SK-N-SH treated with all-trans-retinoic acid at 6 μM for 48 hours (cell line): ENCODE data around the gene KCTD5.
"Not testable (repeated sequence)": the region's sequence is repeated elsewhere in the genome, so short reads cannot be mapped to it uniquely, and the experiment has no call there.

Experiments used
- ATAC-seq: fragments of 200-7000 bp; cut with Tn5 transposase; 3 replicates; pipeline ENCODE4 v1.9.1; 2020; ENCODE audit warnings: mild to moderate bottlenecking, moderate library complexity
- ARNTL ChIP-seq: fragments of 450-650 bp; formaldehyde crosslinking; IDR thresholded peaks from 2 replicates; pipeline ENCODE4 v1.5.0; 2020; ENCODE audit warnings: low read depth, mild to moderate bottlenecking, moderate library complexity, borderline replicate concordance
- BACH2 ChIP-seq: fragments of 250-450 bp; sonication (Bioruptor Pico); IDR thresholded peaks from 2 replicates; pipeline ENCODE4 v1.9.0; 2021; ENCODE audit warnings: mild to moderate bottlenecking, borderline replicate concordance
- CREB5 ChIP-seq: fragments of 250-450 bp; sonication (Bioruptor Pico); IDR thresholded peaks from 2 replicates; pipeline ENCODE4 v1.5.1; 2020; ENCODE audit warnings: low read depth, mild to moderate bottlenecking, moderate library complexity
- CSDC2 ChIP-seq: fragments of 250-450 bp; sonication (Bioruptor Pico); IDR thresholded peaks from 2 replicates; pipeline ENCODE4 v1.5.0; 2020; ENCODE audit warnings: mild to moderate bottlenecking, moderate library complexity
- ESRRG ChIP-seq: fragments of 250-450 bp; sonication (Bioruptor Pico); IDR thresholded peaks from 2 replicates; pipeline ENCODE4 v1.6.1; 2021; ENCODE audit warnings: mild to moderate bottlenecking
- ISL1 ChIP-seq: fragments of 250-450 bp; sonication (Bioruptor Pico); IDR thresholded peaks from 2 replicates; pipeline ENCODE4 v2.1.2; 2022; ENCODE audit warnings: mild to moderate bottlenecking, moderate library complexity
- OSR1 ChIP-seq: fragments of 250-450 bp; sonication (Bioruptor Pico); IDR thresholded peaks from 2 replicates; pipeline ENCODE4 v1.8.0; 2022; ENCODE audit warnings: moderate library complexity, mild to moderate bottlenecking, inconsistent platforms
- PPARA ChIP-seq: fragments of 250-450 bp; sonication (Bioruptor Pico); IDR thresholded peaks from 2 replicates; pipeline ENCODE4 v1.5.0; 2020; ENCODE audit warnings: mild to moderate bottlenecking, borderline replicate concordance
- RARB ChIP-seq: fragments of 250-450 bp; sonication (Bioruptor Pico); IDR thresholded peaks from 2 replicates; pipeline ENCODE4 v1.8.0; 2021; ENCODE audit warnings: mild to moderate bottlenecking, moderate library complexity
- TOX ChIP-seq: fragments of 250-450 bp; sonication (Bioruptor Pico); IDR thresholded peaks from 2 replicates; pipeline ENCODE4 v1.8.0; 2021; ENCODE audit warnings: mild to moderate bottlenecking, moderate library complexity, borderline replicate concordance
- TSHZ2 ChIP-seq: fragments of 250-450 bp; sonication (Bioruptor Pico); IDR thresholded peaks from 2 replicates; pipeline ENCODE4 v1.5.0; 2020; ENCODE audit warnings: mild to moderate bottlenecking, moderate library complexity
- ZC3H10 ChIP-seq: fragments of 250-450 bp; sonication (Bioruptor Pico); IDR thresholded peaks from 2 replicates; pipeline ENCODE4 v1.5.1; 2021; ENCODE audit warnings: mild to moderate bottlenecking, moderate library complexity
- ZFP3 ChIP-seq: fragments of 250-450 bp; sonication (Bioruptor Pico); IDR thresholded peaks from 2 replicates; pipeline ENCODE4 v1.5.0; 2020; ENCODE audit warnings: mild to moderate bottlenecking, moderate library complexity
- ZFP30 ChIP-seq: fragments of 450-650 bp; formaldehyde crosslinking; IDR thresholded peaks from 2 replicates; pipeline ENCODE4 v1.5.0; 2022; ENCODE audit warnings: mild to moderate bottlenecking, moderate library complexity
- ZNF565 ChIP-seq: fragments of 450-650 bp; formaldehyde crosslinking; conservative IDR thresholded peaks from 2 replicates; pipeline ENCODE4 v1.5.0; 2020; ENCODE audit warnings: low read depth, mild to moderate bottlenecking, moderate library complexity
- ZNF70 ChIP-seq: fragments of 450-650 bp; formaldehyde crosslinking; IDR thresholded peaks from 2 replicates; pipeline ENCODE4 v1.5.0; 2020; ENCODE audit warnings: mild to moderate bottlenecking, moderate library complexity
- TF ChIP-seq, protein P1 (sequence below): fragments of 250-450 bp; sonication (Bioruptor Pico); IDR thresholded peaks from 2 replicates; pipeline ENCODE4 v1.5.1; 2021; ENCODE audit warnings: mild to moderate bottlenecking, moderate library complexity
- TF ChIP-seq, protein P2 (sequence below): fragments of 250-450 bp; sonication (Bioruptor Pico); IDR thresholded peaks from 2 replicates; pipeline ENCODE4 v1.8.0; 2021; ENCODE audit warnings: low read depth, mild to moderate bottlenecking, moderate library complexity, borderline replicate concordance

Gene KCTD5

DNA sequence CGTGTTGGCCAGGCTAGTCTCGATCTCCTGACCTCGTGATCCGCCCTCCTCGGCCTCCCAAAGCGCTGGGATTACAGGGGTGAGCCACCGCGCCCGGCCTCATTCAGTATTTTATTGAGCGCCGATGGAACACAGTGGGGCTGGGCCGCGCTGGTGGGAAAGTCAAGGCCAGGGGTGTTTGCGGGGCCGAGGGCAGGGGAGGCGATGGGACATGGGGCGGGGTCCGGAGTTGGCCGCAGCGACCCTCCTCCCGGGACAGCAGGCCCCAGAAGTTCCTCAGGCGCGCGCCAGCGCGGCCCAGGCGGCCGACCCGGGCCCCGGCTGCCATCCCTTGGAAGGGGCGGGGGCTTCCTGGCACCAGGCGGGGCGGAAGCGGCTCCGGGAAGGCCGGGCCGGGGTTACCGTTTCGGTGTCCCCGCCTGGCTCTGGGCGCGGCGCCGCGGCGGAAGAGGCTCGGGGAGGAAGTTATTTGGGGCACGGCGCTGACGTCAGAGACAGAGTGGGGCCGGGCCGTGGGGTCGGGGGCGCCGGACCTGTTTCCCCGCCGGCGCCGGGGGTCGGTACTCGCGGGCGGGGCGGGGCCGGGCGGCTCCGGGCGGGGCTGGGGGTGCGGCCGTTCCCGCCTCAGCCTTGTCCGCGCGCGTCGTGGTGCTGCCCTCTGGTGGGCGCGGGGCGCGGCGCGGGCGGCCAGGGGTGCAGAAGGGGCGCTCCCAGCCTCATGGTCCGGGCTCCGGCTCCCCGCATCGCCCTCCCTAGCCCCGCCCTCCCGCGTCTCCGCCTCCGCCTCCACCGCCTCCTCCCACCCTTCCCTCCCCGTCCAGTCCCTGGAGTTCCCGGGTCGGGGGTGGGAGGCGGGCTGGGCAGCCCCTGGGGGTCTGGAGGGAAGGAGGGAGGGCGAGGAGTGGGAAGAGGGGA lies 38.7 kb downstream of the KCTD5 start:
- ATAC-seq, result peak; percentile 84
- TF ChIP-seq TSHZ2 (CRISPR knock-in tag) (0 out of 2 replicates have a peak, but pooled peaks have one; percentile 13), ESRRG (no peak)

DNA sequence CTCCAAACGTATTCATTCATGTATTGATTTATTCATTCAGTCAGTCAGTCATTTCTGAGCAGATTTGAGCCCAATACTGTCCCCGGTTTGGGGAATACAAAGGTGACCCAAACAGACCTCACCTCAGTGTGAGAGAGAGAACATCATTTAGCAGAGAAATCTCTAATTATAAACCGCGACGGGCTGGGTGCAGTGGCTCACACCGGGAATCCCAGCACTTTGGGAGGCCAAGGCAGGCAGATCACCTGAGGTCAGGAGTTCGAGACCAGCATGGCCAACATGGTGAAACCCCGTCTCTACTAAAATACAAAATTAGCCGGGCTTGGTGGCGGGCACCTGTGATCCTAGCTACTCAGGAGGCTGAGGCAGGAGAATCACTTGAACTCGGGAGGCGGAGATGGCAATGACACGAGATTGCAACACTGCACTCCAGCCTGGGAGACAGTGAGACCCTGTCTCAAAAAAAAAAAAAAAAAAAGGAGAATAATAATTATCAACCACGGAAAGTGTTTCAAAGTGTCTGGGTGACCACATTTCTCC lies 39.4 kb downstream of the KCTD5 start:
- ATAC-seq, result not testable (repeated sequence)

DNA sequence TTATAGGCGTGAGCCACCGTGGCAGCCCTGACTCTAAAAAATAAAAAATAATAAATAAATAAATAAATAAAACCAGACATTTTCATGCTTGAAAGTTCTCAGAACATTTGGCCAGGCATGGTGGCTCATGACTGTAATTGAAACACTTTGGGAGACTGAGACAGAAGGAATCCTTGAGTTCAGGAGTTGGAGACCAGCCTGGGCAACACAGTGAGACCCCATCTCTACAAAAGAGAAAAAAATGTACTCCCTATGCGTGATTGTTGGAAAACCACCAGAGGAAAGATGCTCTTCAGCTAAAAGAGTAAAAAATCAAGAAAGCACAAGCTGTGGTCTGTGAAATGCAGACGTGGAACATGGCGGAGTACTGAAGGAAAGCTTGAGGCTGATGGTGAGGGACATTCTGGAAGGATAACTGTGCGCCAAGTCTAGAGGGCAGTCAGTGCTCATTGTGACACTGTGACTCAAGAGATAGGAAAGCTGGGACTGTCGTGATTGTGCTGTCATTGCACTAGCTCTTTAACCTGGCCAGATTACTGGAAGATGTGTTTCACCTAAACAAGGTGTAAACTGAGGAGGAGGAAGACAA lies 41.9 kb downstream of the KCTD5 start:
- ATAC-seq, result no peak
- TF ChIP-seq ZFP30 (CRISPR knock-in tag) (no peak), BACH2 (CRISPR knock-in tag) (no peak), ISL1 (CRISPR knock-in tag) (no peak), CSDC2 (CRISPR knock-in tag) (no peak)
- TF ChIP-seq, protein P1, sequence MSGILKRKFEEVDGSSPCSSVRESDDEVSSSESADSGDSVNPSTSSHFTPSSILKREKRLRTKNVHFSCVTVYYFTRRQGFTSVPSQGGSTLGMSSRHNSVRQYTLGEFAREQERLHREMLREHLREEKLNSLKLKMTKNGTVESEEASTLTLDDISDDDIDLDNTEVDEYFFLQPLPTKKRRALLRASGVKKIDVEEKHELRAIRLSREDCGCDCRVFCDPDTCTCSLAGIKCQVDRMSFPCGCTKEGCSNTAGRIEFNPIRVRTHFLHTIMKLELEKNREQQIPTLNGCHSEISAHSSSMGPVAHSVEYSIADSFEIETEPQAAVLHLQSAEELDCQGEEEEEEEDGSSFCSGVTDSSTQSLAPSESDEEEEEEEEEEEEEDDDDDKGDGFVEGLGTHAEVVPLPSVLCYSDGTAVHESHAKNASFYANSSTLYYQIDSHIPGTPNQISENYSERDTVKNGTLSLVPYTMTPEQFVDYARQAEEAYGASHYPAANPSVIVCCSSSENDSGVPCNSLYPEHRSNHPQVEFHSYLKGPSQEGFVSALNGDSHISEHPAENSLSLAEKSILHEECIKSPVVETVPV (CRISPR knock-in tag), result no peak

DNA sequence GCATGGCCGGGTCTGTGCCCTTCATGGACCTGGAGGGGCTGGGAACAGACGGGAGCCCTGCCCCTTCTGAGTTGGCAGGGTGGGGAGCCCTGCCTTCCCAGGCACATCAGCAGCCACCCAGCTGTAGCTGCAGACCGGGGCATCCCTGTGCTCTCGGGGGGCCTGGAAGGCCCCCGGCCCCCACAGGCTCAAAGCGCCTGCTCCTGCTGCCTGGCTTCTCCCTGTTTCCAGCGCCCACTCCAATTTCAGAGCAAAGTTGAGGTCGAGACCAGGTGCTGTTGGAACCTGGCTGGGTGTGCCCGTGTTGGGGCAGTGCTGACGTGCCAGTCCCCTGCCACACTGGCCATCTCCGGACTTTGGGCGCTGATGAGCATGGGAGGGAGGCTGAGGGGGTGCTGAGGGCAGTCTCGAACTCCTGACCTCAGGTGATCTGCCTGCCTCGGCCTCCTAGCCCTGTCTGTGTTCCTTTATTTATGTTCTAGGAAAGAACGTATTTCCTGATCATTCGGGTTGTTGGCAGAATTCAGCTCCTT lies 42.6 kb downstream of the KCTD5 start:
- TF ChIP-seq ZNF565 (CRISPR knock-in tag), result no peak
- TF ChIP-seq ZFP3 (CRISPR knock-in tag), result no peak
- TF ChIP-seq ZFP30 (CRISPR knock-in tag), result no peak
- no peak for TF ChIP-seq RARB (CRISPR knock-in tag)
- TF ChIP-seq ARNTL (CRISPR knock-in tag), result no peak
- no peak for TF ChIP-seq ZC3H10 (CRISPR knock-in tag)
- no peak for TF ChIP-seq ISL1 (CRISPR knock-in tag)
- no peak for TF ChIP-seq CREB5 (CRISPR knock-in tag)
- TF ChIP-seq, protein P2, sequence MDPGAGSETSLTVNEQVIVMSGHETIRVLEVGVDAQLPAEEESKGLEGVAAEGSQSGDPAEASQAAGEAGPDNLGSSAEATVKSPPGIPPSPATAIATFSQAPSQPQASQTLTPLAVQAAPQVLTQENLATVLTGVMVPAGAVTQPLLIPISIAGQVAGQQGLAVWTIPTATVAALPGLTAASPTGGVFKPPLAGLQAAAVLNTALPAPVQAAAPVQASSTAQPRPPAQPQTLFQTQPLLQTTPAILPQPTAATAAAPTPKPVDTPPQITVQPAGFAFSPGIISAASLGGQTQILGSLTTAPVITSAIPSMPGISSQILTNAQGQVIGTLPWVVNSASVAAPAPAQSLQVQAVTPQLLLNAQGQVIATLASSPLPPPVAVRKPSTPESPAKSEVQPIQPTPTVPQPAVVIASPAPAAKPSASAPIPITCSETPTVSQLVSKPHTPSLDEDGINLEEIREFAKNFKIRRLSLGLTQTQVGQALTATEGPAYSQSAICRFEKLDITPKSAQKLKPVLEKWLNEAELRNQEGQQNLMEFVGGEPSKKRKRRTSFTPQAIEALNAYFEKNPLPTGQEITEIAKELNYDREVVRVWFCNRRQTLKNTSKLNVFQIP (CRISPR knock-in tag), result no peak
- no peak for TF ChIP-seq PPARA
- ATAC-seq, result no peak

DNA sequence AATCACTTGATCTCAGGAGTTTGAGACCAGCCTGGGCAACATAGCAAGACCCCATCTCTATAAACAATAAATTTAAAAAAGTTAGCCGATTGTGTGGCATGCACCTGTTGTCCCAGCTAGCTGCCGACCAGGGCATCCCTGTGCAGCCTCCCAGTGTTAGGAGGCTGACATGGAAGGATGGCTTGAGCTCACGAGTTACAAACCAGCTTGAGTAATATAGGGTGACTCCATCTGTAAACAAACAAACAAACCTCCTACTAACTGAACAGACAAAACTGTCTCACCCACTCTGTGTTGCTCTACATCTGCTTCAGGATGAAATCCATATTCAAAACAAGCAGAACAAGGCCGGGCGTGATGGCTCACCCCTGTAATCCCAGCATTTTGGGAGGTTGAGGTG lies 44.6 kb downstream of the KCTD5 start:
- ATAC-seq, result no peak
- TF ChIP-seq TOX (CRISPR knock-in tag) (no peak), ZNF565 (CRISPR knock-in tag) (no peak), ESRRG (no peak), ZNF70 (CRISPR knock-in tag) (no peak), OSR1 (CRISPR knock-in tag) (no peak), CREB5 (CRISPR knock-in tag) (no peak), BACH2 (CRISPR knock-in tag) (no peak)
- TF ChIP-seq, protein P1 (CRISPR knock-in tag), result no peak
- TF ChIP-seq, all 23 proteins: peak for 0
